NCI-H1048 (cell line): ENCODE data around the gene TOMM40.

Experiments used
- DNase-seq: peaks from one replicate; lab custom pipeline; 2025; lab: John Stamatoyannopoulos, UW

The TOMM40 gene

DNA sequence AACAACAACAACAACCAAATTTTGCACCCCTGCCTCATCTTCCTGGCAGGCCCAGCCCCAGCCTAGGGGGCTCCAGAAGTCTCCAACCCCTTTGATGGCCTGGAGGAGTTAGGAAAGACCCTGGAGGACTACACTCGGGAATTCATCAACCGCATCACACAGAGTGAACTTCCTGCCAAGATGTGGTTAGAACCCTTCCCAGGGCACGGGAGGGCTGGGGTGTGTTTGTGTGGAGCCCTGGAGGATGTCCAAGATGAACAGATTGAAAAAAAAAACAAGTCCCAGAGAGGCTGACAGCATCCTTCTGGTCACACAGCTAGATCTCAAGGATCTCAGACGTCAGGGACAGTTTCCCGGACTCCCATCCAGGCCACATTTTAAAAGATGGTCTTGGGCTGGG lies 36.7 kb downstream of the TOMM40 start:
- DNase-seq = no peak

DNA sequence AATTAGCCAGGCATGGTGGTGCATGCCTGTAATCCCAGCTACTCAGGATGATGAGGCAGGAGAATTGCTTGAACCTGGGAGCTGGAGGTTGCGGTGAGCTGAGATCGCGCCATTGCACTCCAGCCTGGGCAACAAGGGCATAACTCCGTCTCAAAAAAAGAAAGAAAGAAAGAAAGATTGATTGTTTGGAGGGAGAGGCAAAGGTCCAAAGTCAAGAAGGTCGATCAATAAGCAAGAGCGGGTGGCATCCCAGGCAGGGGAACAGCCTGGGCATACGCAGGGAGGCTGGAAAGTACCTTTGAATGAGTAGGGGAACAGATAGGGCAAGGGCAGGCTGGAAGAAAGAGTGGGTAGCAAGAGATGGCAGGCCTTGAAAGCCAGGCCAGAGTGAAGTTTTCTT lies 39.0 kb downstream of the TOMM40 start:
- no peak for DNase-seq

DNA sequence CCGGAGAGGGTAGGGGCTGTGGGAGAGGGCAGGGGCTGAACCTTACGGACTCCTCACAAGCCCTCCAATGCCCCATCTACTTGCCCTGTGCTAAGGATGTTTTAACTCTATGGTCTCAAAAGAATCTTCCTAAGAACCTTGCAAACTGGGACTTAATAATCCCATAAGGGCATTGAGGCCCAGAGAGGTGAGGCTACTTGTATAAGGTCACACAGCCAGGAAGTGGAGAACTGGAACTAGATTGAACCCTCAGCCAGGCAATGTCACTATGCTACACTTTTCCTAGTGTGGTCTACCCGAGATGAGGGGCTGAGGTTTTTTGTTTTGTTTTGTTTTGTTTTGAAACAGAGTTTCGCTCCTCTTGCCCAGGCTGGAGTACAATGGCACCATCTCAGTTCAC lies 40.5 kb downstream of the TOMM40 start:
- DNase-seq = no peak

DNA sequence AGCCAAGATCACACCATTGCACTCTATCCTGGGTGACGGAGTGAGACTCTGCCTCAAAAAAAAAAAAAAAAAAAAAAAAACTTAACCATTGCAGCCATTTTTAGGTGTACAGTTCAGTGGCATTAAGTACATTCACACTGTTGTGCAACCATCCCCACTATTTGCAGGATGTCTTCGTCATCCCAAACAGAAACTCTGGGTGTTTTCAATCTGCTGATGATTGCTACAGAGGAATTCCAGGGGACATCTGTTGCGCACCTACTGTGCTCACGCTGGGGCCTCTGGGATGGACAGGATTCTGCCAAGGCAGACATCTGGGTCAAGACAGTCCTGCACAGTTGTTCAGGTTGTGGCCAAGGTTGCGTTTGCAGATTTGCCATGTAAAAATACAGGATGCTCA lies 48.6 kb downstream of the TOMM40 start:
- DNase-seq = no peak

DNA sequence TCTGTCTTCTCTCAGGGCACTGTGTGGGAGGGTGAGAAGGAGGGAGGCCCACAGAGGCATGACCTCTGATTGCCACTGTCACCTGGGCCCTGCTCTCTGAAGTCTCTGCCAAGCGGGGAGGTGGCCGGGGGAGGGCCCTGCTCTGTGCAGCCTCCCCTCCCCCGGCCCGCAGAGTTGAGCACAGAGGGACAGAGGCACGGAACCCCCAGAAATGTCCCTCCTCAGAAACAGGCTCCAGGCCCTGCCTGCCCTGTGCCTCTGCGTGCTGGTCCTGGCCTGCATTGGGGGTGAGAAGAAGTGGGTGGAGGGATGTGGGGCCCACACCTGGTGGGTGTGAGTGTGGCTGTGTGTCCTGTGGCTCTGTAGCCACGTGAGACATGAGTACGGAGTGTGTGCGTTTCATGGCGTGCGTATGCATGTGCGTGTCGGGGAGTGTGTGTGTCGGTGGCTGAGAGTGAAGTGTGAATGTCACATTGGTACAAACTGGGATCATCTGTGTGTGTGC lies 51.1 kb downstream of the TOMM40 start, which contains the start of gene APOC4:
Gene APOC4, plus strand, starts transcription at position 171 of the 505 bp plus-strand sequence. Its CDS starts 41 bp downstream, at position 212.
- DNase-seq = no peak

DNA sequence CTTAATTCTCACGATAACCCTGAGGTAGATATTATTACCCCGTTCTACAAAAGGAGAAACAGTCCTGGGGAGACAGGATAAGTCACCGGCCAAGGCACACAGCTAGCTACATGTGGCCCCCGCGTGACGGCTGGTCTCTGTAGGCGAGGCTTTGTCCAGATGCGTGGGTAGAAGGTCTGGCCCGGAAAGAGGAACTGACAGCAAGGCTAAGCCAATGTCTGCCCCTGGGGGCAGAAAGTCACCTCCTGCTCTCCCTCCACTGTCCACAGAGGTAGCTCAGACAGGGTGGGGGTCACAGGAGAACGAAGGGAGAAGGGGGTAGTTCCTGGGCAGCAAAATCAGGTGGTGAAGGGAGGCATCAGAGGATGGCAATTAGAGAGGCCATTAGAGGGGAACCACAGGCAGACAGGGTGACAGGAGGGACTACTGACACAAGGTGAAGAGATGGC lies 52.8 kb downstream of the TOMM40 start:
- no peak for DNase-seq

DNA sequence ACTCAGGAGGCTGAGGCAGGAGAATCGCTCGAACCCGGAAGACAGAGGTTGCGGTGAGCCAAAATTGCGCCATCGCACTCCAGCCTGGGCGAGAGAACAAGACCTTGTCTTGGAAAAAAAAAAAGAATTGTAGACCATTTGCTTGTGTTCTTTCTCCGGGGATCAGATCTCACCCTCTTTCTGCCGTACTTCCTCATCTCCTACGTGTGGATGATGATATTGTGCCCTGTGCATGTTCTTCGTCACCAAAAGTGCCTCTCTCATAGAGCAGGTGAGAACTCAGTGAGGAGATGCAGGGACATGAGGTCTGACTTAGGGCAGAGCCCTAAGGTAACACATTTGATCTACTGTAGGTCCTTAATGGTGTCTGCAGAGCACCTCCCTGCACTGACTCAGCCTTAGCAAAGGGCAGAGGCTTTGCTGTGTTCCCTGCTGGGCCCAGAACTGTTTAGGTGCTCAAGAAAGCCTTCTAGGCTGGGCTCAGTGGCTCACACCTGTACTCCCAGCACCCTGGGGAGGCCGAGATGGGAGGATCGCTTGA lies 56.1 kb downstream of the TOMM40 start:
- no peak for DNase-seq

DNA sequence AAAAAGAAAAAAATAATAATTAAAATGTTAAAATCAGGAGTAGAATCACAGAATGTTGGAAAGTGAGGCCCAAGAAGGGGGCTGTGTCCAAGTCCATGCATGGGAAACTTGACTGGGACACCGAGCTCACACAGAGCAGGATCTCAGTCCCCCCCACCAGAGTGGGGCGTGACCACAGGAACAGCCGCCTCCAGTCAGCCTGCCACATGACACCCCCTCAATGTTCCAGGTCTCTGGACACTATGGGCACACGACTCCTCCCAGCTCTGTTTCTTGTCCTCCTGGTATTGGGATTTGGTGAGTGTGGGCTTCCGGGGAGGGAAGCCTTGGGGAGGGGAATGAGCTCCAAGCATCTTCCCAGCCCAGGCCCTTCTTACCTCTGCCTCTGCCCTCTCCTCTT lies 57.2 kb downstream of the TOMM40 start:
- DNase-seq = no peak

DNA sequence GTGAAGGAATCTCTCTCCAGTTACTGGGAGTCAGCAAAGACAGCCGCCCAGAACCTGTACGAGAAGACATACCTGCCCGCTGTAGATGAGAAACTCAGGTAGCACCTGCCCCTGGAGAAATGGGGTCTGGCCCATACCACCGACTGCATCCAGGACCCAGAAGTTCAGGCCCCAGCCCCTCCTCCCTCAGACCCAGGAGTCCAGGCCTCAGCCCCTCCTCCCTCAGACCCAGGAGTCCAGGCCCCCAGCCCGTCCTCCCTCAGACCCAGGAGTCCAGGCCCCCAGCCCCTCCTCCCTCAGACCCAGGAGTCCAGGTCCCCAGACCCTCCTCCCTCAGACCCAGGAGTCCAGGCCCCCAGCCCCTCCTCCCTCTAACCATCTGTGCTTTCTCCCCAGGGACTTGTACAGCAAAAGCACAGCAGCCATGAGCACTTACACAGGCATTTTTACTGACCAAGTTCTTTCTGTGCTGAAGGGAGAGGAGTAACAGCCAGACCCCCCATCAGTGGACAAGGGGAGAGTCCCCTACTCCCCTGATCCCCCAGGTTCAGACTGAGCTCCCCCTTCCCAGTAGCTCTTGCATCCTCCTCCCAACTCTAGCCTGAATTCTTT lies 57.8 kb downstream of the TOMM40 start:
- no peak for DNase-seq

DNA sequence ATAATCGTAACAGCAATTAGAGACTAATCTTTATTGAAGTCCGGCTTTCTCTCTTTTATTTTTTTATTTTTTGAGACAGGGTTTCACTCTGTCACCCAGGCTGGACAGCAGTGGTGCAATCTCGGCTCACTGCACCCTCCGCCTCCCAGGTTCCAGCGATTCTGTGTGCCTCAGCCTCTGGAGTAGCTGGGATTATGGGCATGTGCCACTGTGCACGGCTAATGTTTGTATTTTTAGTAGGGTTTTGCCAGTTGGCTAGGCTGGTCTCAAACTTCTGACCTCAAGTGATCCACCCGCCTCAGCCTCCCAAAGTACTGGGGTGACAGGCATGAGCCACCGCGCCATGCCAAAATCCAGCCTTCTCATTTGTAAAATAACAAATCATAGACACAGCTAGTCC lies 58.5 kb downstream of the TOMM40 start:
- DNase-seq = no peak

DNA sequence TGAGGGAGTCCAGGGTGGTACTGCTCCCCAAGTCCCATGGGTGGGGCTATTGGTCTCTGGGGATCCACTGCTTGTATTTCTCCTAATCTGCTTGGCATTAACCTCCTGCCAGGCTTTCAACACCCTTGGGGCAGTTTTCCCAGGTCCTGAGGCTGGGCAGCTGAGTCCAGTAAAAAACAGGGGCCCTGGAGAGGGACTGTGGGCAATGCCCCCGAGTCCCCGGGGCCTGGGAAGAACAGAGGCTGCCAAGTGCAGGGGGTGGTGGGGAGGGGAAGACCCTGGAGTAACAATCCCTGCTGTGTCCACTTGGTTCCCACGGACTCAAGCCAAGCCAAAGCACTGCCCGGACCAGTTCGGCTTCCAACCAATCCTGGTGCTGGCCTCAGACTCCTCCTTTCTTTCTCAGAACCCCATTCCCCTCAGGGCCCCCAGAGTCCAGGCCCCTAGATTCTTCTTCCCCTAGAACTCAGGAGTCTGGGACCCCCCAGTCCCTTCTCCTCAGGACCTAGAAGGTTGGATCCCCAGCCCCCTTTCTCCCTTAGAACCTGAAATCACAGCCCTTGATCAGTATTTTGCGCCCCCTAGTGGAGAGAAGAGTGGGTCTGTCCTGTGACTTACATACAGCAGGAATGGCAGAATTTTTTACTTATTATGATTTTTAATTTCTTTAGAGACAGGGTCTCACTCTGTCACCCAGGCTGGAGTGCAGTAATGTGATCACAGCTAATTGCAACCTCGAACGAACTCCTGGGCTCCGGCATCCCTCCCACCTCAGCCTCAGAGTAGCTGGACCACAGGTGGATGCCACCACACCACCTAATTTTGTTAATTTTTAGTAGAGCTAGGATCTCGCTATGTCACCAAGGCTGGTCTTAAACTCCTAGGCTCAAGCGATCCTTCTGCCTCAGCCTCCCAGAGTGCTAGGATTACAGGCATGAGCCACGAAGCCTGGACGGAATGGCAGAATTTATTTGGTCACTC lies 60.4 kb downstream of the TOMM40 start:
- peak; percentile 37 for DNase-seq
